ENCODE results near the gene SEZ6.

The SEZ6 gene

DNA sequence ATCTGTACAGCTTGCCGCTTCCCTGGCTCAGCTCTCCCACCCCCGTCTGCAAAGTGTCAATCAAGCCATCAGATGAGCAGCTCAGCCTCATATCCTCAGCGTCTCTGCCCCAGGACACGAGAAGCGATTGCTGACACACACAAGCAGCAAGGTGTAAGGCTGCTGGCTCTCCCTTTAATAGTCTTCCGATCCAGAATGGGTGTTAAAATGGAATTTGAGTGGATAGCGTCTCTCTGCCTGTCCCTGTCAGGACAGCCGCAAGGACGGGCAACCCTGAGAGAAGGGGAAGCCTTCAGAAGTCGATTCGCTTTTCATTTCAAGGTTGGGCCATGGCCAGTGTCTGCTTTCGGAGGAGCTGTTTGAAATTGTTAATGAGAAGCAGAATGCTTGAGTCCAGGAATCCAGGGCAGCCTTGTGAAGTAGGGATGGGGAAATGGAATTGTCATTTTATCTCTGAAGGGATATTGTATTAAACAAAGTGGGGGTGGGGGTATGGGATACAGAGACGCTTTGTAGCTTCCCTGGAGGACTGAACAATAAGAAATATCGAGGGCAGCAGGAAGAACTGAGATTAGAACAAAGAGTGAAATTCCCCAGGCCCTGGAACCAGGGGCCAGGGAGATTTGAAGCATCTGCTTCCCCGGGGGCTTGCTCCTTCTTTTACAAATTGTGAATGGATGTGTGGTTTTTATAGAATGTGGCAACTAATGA lies 32.4 kb upstream of the SEZ6 start:
- no peak overlapping the region for H3K4me3 ChIP-seq (ENCODE audit: low read depth, low read length)
- H3K9me3 ChIP-seq (ENCODE audit: control insufficient read depth, insufficient read depth, low read depth, low read length), result no peaks in the 10 kb centered on the region
- ChIA-PET POLR2A (no interaction called here), CTCF (interaction anchor here (0.6 to 4.6 kb wide), 4 partner anchors 73 to 94 kb away, joined by 4 to 25 read pairs (median 8); no protein-coding TSS in a partner anchor)
- H3K27ac ChIP-seq (ENCODE audit: extremely low read depth, low read depth, low read length), result no peak overlapping the region
- TF ChIP-seq ZNF354C (tag by site-specific recombination; IDR thresholded peaks at IDR 0.05; ENCODE audit: borderline replicate concordance, low read depth) (no peak), YY2 (tag by site-specific recombination; IDR thresholded peaks at IDR 0.05) (no peak), ZNF404 (tag by site-specific recombination; IDR thresholded peaks at IDR 0.05) (no peak), ZNF521 (tag by site-specific recombination; IDR thresholded peaks at IDR 0.05) (no peak), TRIM28 (IDR thresholded peaks at IDR 0.05; ENCODE audit: borderline replicate concordance, low read length) (no peak), GFI1B (tag by site-specific recombination; IDR thresholded peaks at IDR 0.05) (no peak), ZNF157 (tag by site-specific recombination; IDR thresholded peaks at IDR 0.05) (no peak), ZNF292 (tag by site-specific recombination; IDR thresholded peaks at IDR 0.05; ENCODE audit: borderline replicate concordance, low read depth) (no peak), ZNF664 (tag by site-specific recombination; IDR thresholded peaks at IDR 0.05) (no peak), ZNF311 (tag by site-specific recombination; IDR thresholded peaks at IDR 0.05; ENCODE audit: borderline replicate concordance) (no peak)
- TF ChIP-seq, protein P1, sequence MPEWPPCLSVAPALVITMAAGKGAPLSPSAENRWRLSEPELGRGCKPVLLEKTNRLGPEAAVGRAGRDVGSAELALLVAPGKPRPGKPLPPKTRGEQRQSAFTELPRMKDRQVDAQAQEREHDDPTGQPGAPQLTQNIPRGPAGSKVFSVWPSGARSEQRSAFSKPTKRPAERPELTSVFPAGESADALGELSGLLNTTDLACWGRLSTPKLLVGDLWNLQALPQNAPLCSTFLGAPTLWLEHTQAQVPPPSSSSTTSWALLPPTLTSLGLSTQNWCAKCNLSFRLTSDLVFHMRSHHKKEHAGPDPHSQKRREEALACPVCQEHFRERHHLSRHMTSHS (tag by site-specific recombination; IDR thresholded peaks at IDR 0.05), result no peak
- TF ChIP-seq, protein P2, sequence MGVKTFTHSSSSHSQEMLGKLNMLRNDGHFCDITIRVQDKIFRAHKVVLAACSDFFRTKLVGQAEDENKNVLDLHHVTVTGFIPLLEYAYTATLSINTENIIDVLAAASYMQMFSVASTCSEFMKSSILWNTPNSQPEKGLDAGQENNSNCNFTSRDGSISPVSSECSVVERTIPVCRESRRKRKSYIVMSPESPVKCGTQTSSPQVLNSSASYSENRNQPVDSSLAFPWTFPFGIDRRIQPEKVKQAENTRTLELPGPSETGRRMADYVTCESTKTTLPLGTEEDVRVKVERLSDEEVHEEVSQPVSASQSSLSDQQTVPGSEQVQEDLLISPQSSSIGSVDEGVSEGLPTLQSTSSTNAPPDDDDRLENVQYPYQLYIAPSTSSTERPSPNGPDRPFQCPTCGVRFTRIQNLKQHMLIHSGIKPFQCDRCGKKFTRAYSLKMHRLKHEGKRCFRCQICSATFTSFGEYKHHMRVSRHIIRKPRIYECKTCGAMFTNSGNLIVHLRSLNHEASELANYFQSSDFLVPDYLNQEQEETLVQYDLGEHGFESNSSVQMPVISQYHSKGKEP (tag by site-specific recombination; IDR thresholded peaks at IDR 0.05), result no peak
- TF ChIP-seq, protein P3, sequence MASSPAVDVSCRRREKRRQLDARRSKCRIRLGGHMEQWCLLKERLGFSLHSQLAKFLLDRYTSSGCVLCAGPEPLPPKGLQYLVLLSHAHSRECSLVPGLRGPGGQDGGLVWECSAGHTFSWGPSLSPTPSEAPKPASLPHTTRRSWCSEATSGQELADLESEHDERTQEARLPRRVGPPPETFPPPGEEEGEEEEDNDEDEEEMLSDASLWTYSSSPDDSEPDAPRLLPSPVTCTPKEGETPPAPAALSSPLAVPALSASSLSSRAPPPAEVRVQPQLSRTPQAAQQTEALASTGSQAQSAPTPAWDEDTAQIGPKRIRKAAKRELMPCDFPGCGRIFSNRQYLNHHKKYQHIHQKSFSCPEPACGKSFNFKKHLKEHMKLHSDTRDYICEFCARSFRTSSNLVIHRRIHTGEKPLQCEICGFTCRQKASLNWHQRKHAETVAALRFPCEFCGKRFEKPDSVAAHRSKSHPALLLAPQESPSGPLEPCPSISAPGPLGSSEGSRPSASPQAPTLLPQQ (tag by site-specific recombination; IDR thresholded peaks at IDR 0.05), result no peak
- TF ChIP-seq, protein P4, sequence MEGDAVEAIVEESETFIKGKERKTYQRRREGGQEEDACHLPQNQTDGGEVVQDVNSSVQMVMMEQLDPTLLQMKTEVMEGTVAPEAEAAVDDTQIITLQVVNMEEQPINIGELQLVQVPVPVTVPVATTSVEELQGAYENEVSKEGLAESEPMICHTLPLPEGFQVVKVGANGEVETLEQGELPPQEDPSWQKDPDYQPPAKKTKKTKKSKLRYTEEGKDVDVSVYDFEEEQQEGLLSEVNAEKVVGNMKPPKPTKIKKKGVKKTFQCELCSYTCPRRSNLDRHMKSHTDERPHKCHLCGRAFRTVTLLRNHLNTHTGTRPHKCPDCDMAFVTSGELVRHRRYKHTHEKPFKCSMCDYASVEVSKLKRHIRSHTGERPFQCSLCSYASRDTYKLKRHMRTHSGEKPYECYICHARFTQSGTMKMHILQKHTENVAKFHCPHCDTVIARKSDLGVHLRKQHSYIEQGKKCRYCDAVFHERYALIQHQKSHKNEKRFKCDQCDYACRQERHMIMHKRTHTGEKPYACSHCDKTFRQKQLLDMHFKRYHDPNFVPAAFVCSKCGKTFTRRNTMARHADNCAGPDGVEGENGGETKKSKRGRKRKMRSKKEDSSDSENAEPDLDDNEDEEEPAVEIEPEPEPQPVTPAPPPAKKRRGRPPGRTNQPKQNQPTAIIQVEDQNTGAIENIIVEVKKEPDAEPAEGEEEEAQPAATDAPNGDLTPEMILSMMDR (tag by site-specific recombination; IDR thresholded peaks at IDR 0.05), result no peak
- no peaks in the 10 kb centered on the region for H3K36me3 ChIP-seq (ENCODE audit: control insufficient read depth in 2 of 2, insufficient read depth in 1 of 2, low read length in 2 of 2)
- peaks cover 5% of the 10 kb centered on the region for H3K4me1 ChIP-seq (ENCODE audit: control insufficient read depth, insufficient read depth, low read length)

DNA sequence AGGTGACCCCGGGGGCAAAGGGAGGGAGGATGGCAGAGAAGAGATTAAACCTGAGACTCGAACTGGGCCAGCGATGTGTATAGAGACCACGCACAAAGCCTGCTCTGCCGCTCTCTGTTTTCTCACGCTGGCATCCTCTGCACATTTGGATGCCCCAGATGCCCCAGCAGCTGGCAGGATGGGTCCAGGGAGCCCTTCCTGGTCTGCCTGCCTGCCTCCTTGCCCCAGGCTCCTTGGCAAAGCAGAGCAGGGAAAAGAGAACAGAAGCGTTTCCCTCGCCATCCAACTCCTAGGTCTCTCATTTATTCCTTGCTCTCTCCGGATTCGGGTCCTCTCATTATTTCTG lies 31.9 kb upstream of the SEZ6 start:
- no peaks in the 10 kb centered on the region for H3K9me3 ChIP-seq (ENCODE audit: control insufficient read depth, insufficient read depth, low read depth, low read length)
- H3K4me3 ChIP-seq (ENCODE audit: low read depth, low read length), result no peak overlapping the region
- ChIA-PET CTCF (interaction anchor here (1.0 to 4.6 kb wide), 4 partner anchors 73 to 82 kb away, joined by 3 to 25 read pairs (median 8); no protein-coding TSS in a partner anchor), POLR2A (no interaction called here)
- no peaks in the 10 kb centered on the region for H3K36me3 ChIP-seq (ENCODE audit: control insufficient read depth in 2 of 2, insufficient read depth in 1 of 2, low read length in 2 of 2)
- H3K27ac ChIP-seq (ENCODE audit: extremely low read depth, low read depth, low read length), result no peak overlapping the region
- H3K4me1 ChIP-seq (ENCODE audit: control insufficient read depth, insufficient read depth, low read length), result peaks cover under 1% of the 10 kb centered on the region
- TF ChIP-seq ZNF202 (tag by site-specific recombination; IDR thresholded peaks at IDR 0.05; ENCODE audit: borderline replicate concordance), result no peak
- TF ChIP-seq ZNF433 (tag by site-specific recombination; IDR thresholded peaks at IDR 0.05; ENCODE audit: low read depth), result no peak
- TF ChIP-seq WT1 (tag by site-specific recombination; IDR thresholded peaks at IDR 0.05), result no peak
- TF ChIP-seq, protein P5, sequence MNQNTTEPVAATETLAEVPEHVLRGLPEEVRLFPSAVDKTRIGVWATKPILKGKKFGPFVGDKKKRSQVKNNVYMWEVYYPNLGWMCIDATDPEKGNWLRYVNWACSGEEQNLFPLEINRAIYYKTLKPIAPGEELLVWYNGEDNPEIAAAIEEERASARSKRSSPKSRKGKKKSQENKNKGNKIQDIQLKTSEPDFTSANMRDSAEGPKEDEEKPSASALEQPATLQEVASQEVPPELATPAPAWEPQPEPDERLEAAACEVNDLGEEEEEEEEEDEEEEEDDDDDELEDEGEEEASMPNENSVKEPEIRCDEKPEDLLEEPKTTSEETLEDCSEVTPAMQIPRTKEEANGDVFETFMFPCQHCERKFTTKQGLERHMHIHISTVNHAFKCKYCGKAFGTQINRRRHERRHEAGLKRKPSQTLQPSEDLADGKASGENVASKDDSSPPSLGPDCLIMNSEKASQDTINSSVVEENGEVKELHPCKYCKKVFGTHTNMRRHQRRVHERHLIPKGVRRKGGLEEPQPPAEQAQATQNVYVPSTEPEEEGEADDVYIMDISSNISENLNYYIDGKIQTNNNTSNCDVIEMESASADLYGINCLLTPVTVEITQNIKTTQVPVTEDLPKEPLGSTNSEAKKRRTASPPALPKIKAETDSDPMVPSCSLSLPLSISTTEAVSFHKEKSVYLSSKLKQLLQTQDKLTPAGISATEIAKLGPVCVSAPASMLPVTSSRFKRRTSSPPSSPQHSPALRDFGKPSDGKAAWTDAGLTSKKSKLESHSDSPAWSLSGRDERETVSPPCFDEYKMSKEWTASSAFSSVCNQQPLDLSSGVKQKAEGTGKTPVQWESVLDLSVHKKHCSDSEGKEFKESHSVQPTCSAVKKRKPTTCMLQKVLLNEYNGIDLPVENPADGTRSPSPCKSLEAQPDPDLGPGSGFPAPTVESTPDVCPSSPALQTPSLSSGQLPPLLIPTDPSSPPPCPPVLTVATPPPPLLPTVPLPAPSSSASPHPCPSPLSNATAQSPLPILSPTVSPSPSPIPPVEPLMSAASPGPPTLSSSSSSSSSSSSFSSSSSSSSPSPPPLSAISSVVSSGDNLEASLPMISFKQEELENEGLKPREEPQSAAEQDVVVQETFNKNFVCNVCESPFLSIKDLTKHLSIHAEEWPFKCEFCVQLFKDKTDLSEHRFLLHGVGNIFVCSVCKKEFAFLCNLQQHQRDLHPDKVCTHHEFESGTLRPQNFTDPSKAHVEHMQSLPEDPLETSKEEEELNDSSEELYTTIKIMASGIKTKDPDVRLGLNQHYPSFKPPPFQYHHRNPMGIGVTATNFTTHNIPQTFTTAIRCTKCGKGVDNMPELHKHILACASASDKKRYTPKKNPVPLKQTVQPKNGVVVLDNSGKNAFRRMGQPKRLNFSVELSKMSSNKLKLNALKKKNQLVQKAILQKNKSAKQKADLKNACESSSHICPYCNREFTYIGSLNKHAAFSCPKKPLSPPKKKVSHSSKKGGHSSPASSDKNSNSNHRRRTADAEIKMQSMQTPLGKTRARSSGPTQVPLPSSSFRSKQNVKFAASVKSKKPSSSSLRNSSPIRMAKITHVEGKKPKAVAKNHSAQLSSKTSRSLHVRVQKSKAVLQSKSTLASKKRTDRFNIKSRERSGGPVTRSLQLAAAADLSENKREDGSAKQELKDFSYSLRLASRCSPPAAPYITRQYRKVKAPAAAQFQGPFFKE (tag by site-specific recombination; IDR thresholded peaks at IDR 0.05; ENCODE audit: borderline replicate concordance), result no peak
- TF ChIP-seq ZNF394 (tag by site-specific recombination; IDR thresholded peaks at IDR 0.05; ENCODE audit: borderline replicate concordance), result no peak
- no peak for TF ChIP-seq ZNF292 (tag by site-specific recombination; IDR thresholded peaks at IDR 0.05; ENCODE audit: borderline replicate concordance, low read depth)
- no peak for TF ChIP-seq IKZF3 (tag by site-specific recombination; IDR thresholded peaks at IDR 0.05)
- no peak for TF ChIP-seq KLF8 (tag by site-specific recombination; IDR thresholded peaks at IDR 0.05)
- TF ChIP-seq SP7 (tag by site-specific recombination; IDR thresholded peaks at IDR 0.05), result no peak
- no peak for TF ChIP-seq ZNF843 (tag by site-specific recombination; IDR thresholded peaks at IDR 0.05)
